ENCODE measurements around the gene BCKDHA.

The BCKDHA gene

GRCh38 chr19:41356984-41357739, 40.5 kb upstream of the BCKDHA start:
- H3K4me2 ChIP-seq (ENCODE audit: low read length): no peak overlapping the region
- H3K9ac ChIP-seq (ENCODE audit: low read depth, low read length): no peak overlapping the region
- no peak overlapping the region for H3K4me3 ChIP-seq (ENCODE audit: low read length)
- no peaks in the 10 kb centered on the region for H3K27me3 ChIP-seq (ENCODE audit: control insufficient read depth, insufficient read depth, low read length)
- H3K4me1 ChIP-seq (ENCODE audit: control insufficient read depth, insufficient read depth, low read length): peaks cover 3% of the 10 kb centered on the region
- H3K9me3 ChIP-seq (replicated peaks; ENCODE audit: low read length): no peaks in the 10 kb centered on the region
- no peaks in the 10 kb centered on the region for H3K36me3 ChIP-seq (ENCODE audit: insufficient read depth, low read length)

GRCh38 chr19:41357746-41358145, 39.9 kb upstream of the BCKDHA start:
- no peaks in the 10 kb centered on the region for H3K36me3 ChIP-seq (ENCODE audit: insufficient read depth, low read length)
- H3K27me3 ChIP-seq (ENCODE audit: control insufficient read depth, insufficient read depth, low read length): no peaks in the 10 kb centered on the region
- no peak overlapping the region for H3K4me3 ChIP-seq (ENCODE audit: low read length)
- no peak overlapping the region for H3K4me2 ChIP-seq (ENCODE audit: low read length)
- no peaks in the 10 kb centered on the region for H3K9me3 ChIP-seq (replicated peaks; ENCODE audit: low read length)
- no peak overlapping the region for H3K9ac ChIP-seq (ENCODE audit: low read depth, low read length)
- peaks cover 3% of the 10 kb centered on the region for H3K4me1 ChIP-seq (ENCODE audit: control insufficient read depth, insufficient read depth, low read length)

- H3K4me1 ChIP-seq (ENCODE audit: control insufficient read depth, insufficient read depth, low read length): peaks cover 10% of the 10 kb centered on the region
- no peaks in the 10 kb centered on the region for H3K36me3 ChIP-seq (ENCODE audit: insufficient read depth, low read length)
- no peak overlapping the region for H3K4me3 ChIP-seq (ENCODE audit: low read length)
- no peak overlapping the region for H3K4me2 ChIP-seq (ENCODE audit: low read length)
- H3K9me3 ChIP-seq (replicated peaks; ENCODE audit: low read length): no peaks in the 10 kb centered on the region
- H3K27me3 ChIP-seq (ENCODE audit: control insufficient read depth, insufficient read depth, low read length): no peaks in the 10 kb centered on the region
- no peak overlapping the region for H3K9ac ChIP-seq (ENCODE audit: low read depth, low read length)
These were observed 37.9 kb upstream of the BCKDHA start for GRCh38 chr19:41359741-41360140.

GRCh38 chr19:41362143-41362847, 35.3 kb upstream of the BCKDHA start:
- peaks cover 16% of the 10 kb centered on the region for H3K4me1 ChIP-seq (ENCODE audit: control insufficient read depth, insufficient read depth, low read length)
- no peak overlapping the region for H3K4me2 ChIP-seq (ENCODE audit: low read length)
- H3K4me3 ChIP-seq (ENCODE audit: low read length): no peak overlapping the region
- no peak overlapping the region for H3K9ac ChIP-seq (ENCODE audit: low read depth, low read length)
- no peaks in the 10 kb centered on the region for H3K9me3 ChIP-seq (replicated peaks; ENCODE audit: low read length)
- no peaks in the 10 kb centered on the region for H3K36me3 ChIP-seq (ENCODE audit: insufficient read depth, low read length)
- H3K27me3 ChIP-seq (ENCODE audit: control insufficient read depth, insufficient read depth, low read length): no peaks in the 10 kb centered on the region

GRCh38 chr19:41363371-41363752, 34.3 kb upstream of the BCKDHA start:
- H3K9ac ChIP-seq (ENCODE audit: low read depth, low read length): peak overlapping the region; percentile 97
- no peaks in the 10 kb centered on the region for H3K9me3 ChIP-seq (replicated peaks; ENCODE audit: low read length)

GRCh38 chr19:41363753-41364523, 33.7 kb upstream of the BCKDHA start, which contains the start of gene B9D2:
TSS of gene B9D2 (minus strand) at chr19:41364149. CDS start at chr19:41363519, 630 bp downstream.
- Histone ChIP-seq H3K36me3 (ENCODE audit: insufficient read depth, low read length) (no peaks in the 10 kb centered on the region), H3K9ac (ENCODE audit: low read depth, low read length) (peak within 1 kb of the TSS; percentile 97), H3K4me3 (ENCODE audit: low read length) (peak within 1 kb of the TSS; percentile 95), H3K4me1 (ENCODE audit: control insufficient read depth, insufficient read depth, low read length) (peaks cover 26% of the 10 kb centered on the region), H3K27me3 (ENCODE audit: control insufficient read depth, insufficient read depth, low read length) (no peaks in the 10 kb centered on the region), H3K9me3 (replicated peaks; ENCODE audit: low read length) (no peaks in the 10 kb centered on the region), H3K4me2 (ENCODE audit: low read length) (peak within 1 kb of the TSS; percentile 99)

More at GRCh38 chr19:41363371-41363752, 34.3 kb upstream of the BCKDHA start:
- no peaks in the 10 kb centered on the region for H3K36me3 ChIP-seq (ENCODE audit: insufficient read depth, low read length)
- H3K4me2 ChIP-seq (ENCODE audit: low read length): peak overlapping the region; percentile 99
- H3K4me1 ChIP-seq (ENCODE audit: control insufficient read depth, insufficient read depth, low read length): peaks cover 26% of the 10 kb centered on the region
- H3K27me3 ChIP-seq (ENCODE audit: control insufficient read depth, insufficient read depth, low read length): no peaks in the 10 kb centered on the region
- peak overlapping the region; percentile 95 for H3K4me3 ChIP-seq (ENCODE audit: low read length)

GRCh38 chr19:41364524-41365391, 32.9 kb upstream of the BCKDHA start:
- Histone ChIP-seq H3K36me3 (ENCODE audit: insufficient read depth, low read length) (no peaks in the 10 kb centered on the region), H3K9me3 (replicated peaks; ENCODE audit: low read length) (no peaks in the 10 kb centered on the region), H3K4me3 (ENCODE audit: low read length) (peak overlapping the region; percentile 95), H3K4me2 (ENCODE audit: low read length) (peak overlapping the region; percentile 99), H3K27me3 (ENCODE audit: control insufficient read depth, insufficient read depth, low read length) (no peaks in the 10 kb centered on the region), H3K4me1 (ENCODE audit: control insufficient read depth, insufficient read depth, low read length) (peaks cover 26% of the 10 kb centered on the region), H3K9ac (ENCODE audit: low read depth, low read length) (peak overlapping the region; percentile 97)

- H3K4me2 ChIP-seq (ENCODE audit: low read length): no peak overlapping the region
- no peaks in the 10 kb centered on the region for H3K9me3 ChIP-seq (replicated peaks; ENCODE audit: low read length)
- H3K9ac ChIP-seq (ENCODE audit: low read depth, low read length): no peak overlapping the region
- H3K36me3 ChIP-seq (ENCODE audit: insufficient read depth, low read length): no peaks in the 10 kb centered on the region
- no peaks in the 10 kb centered on the region for H3K27me3 ChIP-seq (ENCODE audit: control insufficient read depth, insufficient read depth, low read length)
- H3K4me3 ChIP-seq (ENCODE audit: low read length): no peak overlapping the region
- H3K4me1 ChIP-seq (ENCODE audit: control insufficient read depth, insufficient read depth, low read length): peaks cover 26% of the 10 kb centered on the region
These were observed 31.5 kb upstream of the BCKDHA start for GRCh38 chr19:41366089-41366488.

- no peaks in the 10 kb centered on the region for H3K27me3 ChIP-seq (ENCODE audit: control insufficient read depth, insufficient read depth, low read length)
- H3K36me3 ChIP-seq (ENCODE audit: insufficient read depth, low read length): no peaks in the 10 kb centered on the region
- no peaks in the 10 kb centered on the region for H3K9me3 ChIP-seq (replicated peaks; ENCODE audit: low read length)
- peak overlapping the region; percentile 45 for H3K4me2 ChIP-seq (ENCODE audit: low read length)
- H3K4me1 ChIP-seq (ENCODE audit: control insufficient read depth, insufficient read depth, low read length): peaks cover 26% of the 10 kb centered on the region
- no peak overlapping the region for H3K4me3 ChIP-seq (ENCODE audit: low read length)
- H3K9ac ChIP-seq (ENCODE audit: low read depth, low read length): peak overlapping the region; percentile 50
These were observed 29.7 kb upstream of the BCKDHA start for GRCh38 chr19:41367848-41368301.

GRCh38 chr19:41369769-41370168, 27.8 kb upstream of the BCKDHA start:
- H3K4me1 ChIP-seq (ENCODE audit: control insufficient read depth, insufficient read depth, low read length): peaks cover 25% of the 10 kb centered on the region
- H3K4me3 ChIP-seq (ENCODE audit: low read length): no peak overlapping the region
- H3K4me2 ChIP-seq (ENCODE audit: low read length): no peak overlapping the region
- no peaks in the 10 kb centered on the region for H3K9me3 ChIP-seq (replicated peaks; ENCODE audit: low read length)
- no peaks in the 10 kb centered on the region for H3K36me3 ChIP-seq (ENCODE audit: insufficient read depth, low read length)
- no peaks in the 10 kb centered on the region for H3K27me3 ChIP-seq (ENCODE audit: control insufficient read depth, insufficient read depth, low read length)
- H3K9ac ChIP-seq (ENCODE audit: low read depth, low read length): no peak overlapping the region
